Subcutaneous abdominal adipose tissue (tissue), 5 donors: ENCODE data around the gene OPTC.
A peak's percentile ranks its signal among the peaks of the same experiment; 100 is the strongest.

Experiments used
- H3K27ac ChIP-seq: one replicate; pipeline ENCODE4 v1.7.0; 2013; ENCODE audit warnings: low read depth, mild to moderate bottlenecking, inconsistent platforms, low read length, moderate library complexity
- H3K27me3 ChIP-seq, 5 donors: one replicate each; pipeline ENCODE4 v1.7.0; 2013; ENCODE audit warnings: low read length in 5 of 5, inconsistent platforms in 1 of 5; ENCODE audit not compliant: control insufficient read depth in 5 of 5, insufficient read depth in 4 of 5
- H3K36me3 ChIP-seq, 5 donors: one replicate each; pipeline ENCODE4 v1.7.0; 2013; ENCODE audit warnings: low read length in 5 of 5; ENCODE audit not compliant: control insufficient read depth in 5 of 5, insufficient read depth in 5 of 5
- H3K4me1 ChIP-seq, 5 donors: one replicate each; pipeline ENCODE4 v1.7.0; 2013; ENCODE audit warnings: low read length in 5 of 5, mild to moderate bottlenecking in 3 of 5, moderate library complexity in 1 of 5; ENCODE audit not compliant: control insufficient read depth in 5 of 5, insufficient read depth in 5 of 5
- H3K4me3 ChIP-seq, 5 donors: one replicate each; pipeline ENCODE4 v1.7.0; 2013; ENCODE audit warnings: low read length in 5 of 5, low read depth in 1 of 5
- H3K9ac ChIP-seq, 5 donors: one replicate each; pipeline ENCODE4 v1.7.0; 2013; ENCODE audit warnings: low read length in 5 of 5, mild to moderate bottlenecking in 4 of 5, moderate library complexity in 3 of 5
- H3K9me3 ChIP-seq, 5 donors: one replicate each; pipeline ENCODE4 v1.7.0; 2013; ENCODE audit warnings: low read length in 5 of 5; ENCODE audit not compliant: control insufficient read depth in 5 of 5
- donor health status: healthy.
- donor health status: healthy.
- donor health status: healthy.
- donor health status: healthy.
- donor health status: healthy.

Gene OPTC

GRCh38 chr1:203526130-203526529 is 32.2 kb downstream of the OPTC start:
- peak overlapping the region in 3 of 5 donors; percentile 2 to 46 (median 30) for H3K9ac ChIP-seq
- H3K4me1 ChIP-seq, result peaks cover 11 to 64% (median 57%) of the 10 kb centered on the region in 5 donors

GRCh38 chr1:203526572-203526971 is 32.6 kb downstream of the OPTC start:
- Histone ChIP-seq H3K9me3 (no peaks in the 10 kb centered on the region), H3K9ac (peak overlapping the region in 3 of 5 donors; percentile 30 to 89 (median 46)), H3K27ac (peak overlapping the region; percentile 83), H3K27me3 (no peaks in the 10 kb centered on the region), H3K4me3 (no peak overlapping the region), H3K36me3 (no peaks in the 10 kb centered on the region), H3K4me1 (peaks cover 9 to 60% (median 54%) of the 10 kb centered on the region in 5 donors)

More at GRCh38 chr1:203526130-203526529, 32.2 kb downstream of the OPTC start:
- no peaks in the 10 kb centered on the region for H3K27me3 ChIP-seq
- H3K9me3 ChIP-seq, result no peaks in the 10 kb centered on the region
- peak overlapping the region; percentile 83 for H3K27ac ChIP-seq
- H3K4me3 ChIP-seq, result peak overlapping the region in 1 of 5 donors; percentile 1
- H3K36me3 ChIP-seq, result no peaks in the 10 kb centered on the region

GRCh38 chr1:203527013-203527412 is 33.1 kb downstream of the OPTC start:
- Histone ChIP-seq H3K9me3 (no peaks in the 10 kb centered on the region), H3K27ac (peak overlapping the region; percentile 83), H3K27me3 (no peaks in the 10 kb centered on the region), H3K36me3 (no peaks in the 10 kb centered on the region), H3K9ac (peak overlapping the region in 1 of 5 donors; percentile 89), H3K4me3 (no peak overlapping the region), H3K4me1 (peaks cover 9 to 55% (median 49%) of the 10 kb centered on the region in 5 donors)

GRCh38 chr1:203528063-203528462 is 34.1 kb downstream of the OPTC start:
- Histone ChIP-seq H3K4me1 (peaks cover 9 to 51% (median 43%) of the 10 kb centered on the region in 5 donors), H3K9ac (peak overlapping the region in 1 of 5 donors; percentile 30), H3K4me3 (no peak overlapping the region), H3K27ac (peak overlapping the region; percentile 13), H3K9me3 (no peaks in the 10 kb centered on the region), H3K27me3 (no peaks in the 10 kb centered on the region), H3K36me3 (no peaks in the 10 kb centered on the region)

GRCh38 chr1:203528976-203529835 is 35.3 kb downstream of the OPTC start:
- H3K4me1 ChIP-seq, result peaks cover 9 to 44% (median 41%) of the 10 kb centered on the region in 5 donors
- H3K27me3 ChIP-seq, result no peaks in the 10 kb centered on the region
- no peak overlapping the region for H3K9ac ChIP-seq
- peak overlapping the region; percentile 13 for H3K27ac ChIP-seq
- no peaks in the 10 kb centered on the region for H3K36me3 ChIP-seq
- no peaks in the 10 kb centered on the region for H3K9me3 ChIP-seq
- no peak overlapping the region for H3K4me3 ChIP-seq

- Histone ChIP-seq H3K4me3 (no peak overlapping the region), H3K9me3 (no peaks in the 10 kb centered on the region), H3K27ac (no peak overlapping the region), H3K27me3 (no peaks in the 10 kb centered on the region), H3K4me1 (peaks cover 7 to 30% (median 28%) of the 10 kb centered on the region in 5 donors), H3K9ac (no peak overlapping the region), H3K36me3 (no peaks in the 10 kb centered on the region)
Observed at GRCh38 chr1:203531063-203531462, 37.1 kb downstream of the OPTC start.

- Histone ChIP-seq H3K9ac (no peak overlapping the region), H3K4me3 (no peak overlapping the region), H3K4me1 (peaks cover 0 to 33% (median 26%) of the 10 kb centered on the region in 5 donors), H3K27me3 (no peaks in the 10 kb centered on the region), H3K27ac (peak overlapping the region; percentile 24), H3K36me3 (no peaks in the 10 kb centered on the region), H3K9me3 (no peaks in the 10 kb centered on the region)
Observed at GRCh38 chr1:203534012-203534411, 40.1 kb downstream of the OPTC start.

- Histone ChIP-seq H3K4me3 (no peak overlapping the region), H3K9ac (no peak overlapping the region), H3K27ac (peak overlapping the region; percentile 24), H3K27me3 (no peaks in the 10 kb centered on the region), H3K9me3 (no peaks in the 10 kb centered on the region), H3K36me3 (no peaks in the 10 kb centered on the region), H3K4me1 (peaks cover 0 to 33% (median 23%) of the 10 kb centered on the region in 5 donors)
Observed at GRCh38 chr1:203534526-203534925, 40.6 kb downstream of the OPTC start.

- Histone ChIP-seq H3K9ac (no peak overlapping the region), H3K4me1 (peaks cover 0 to 33% (median 26%) of the 10 kb centered on the region in 5 donors), H3K36me3 (no peaks in the 10 kb centered on the region), H3K9me3 (no peaks in the 10 kb centered on the region), H3K27ac (peak overlapping the region; percentile 54), H3K4me3 (no peak overlapping the region), H3K27me3 (no peaks in the 10 kb centered on the region)
Observed at GRCh38 chr1:203536575-203536974, 42.6 kb downstream of the OPTC start.

- no peak overlapping the region for H3K9ac ChIP-seq
- H3K4me3 ChIP-seq, result no peak overlapping the region
- H3K27ac ChIP-seq, result peak overlapping the region; percentile 54
- no peaks in the 10 kb centered on the region for H3K27me3 ChIP-seq
- H3K36me3 ChIP-seq, result no peaks in the 10 kb centered on the region
- no peaks in the 10 kb centered on the region for H3K9me3 ChIP-seq
- H3K4me1 ChIP-seq, result peaks cover 0 to 33% (median 26%) of the 10 kb centered on the region in 5 donors
Observed at GRCh38 chr1:203536980-203537455, 43.1 kb downstream of the OPTC start.
